T-helper 1 cell treated with Interleukin-12 subunit alpha and Interleukin-12 subunit beta and Interleukin-4 antibody, amounts not matched to agents 30 μg/mL and 1 μg/mL, for 36 hours (primary cell): Measurements from ENCODE around the gene FKBP2.
A peak's percentile ranks its signal among the peaks of the same experiment; 100 is the strongest.

Experiments used
- H3K27ac Mint-ChIP-seq: one replicate; pipeline ENCODE4 v1.8.0; 2021; ENCODE audit warnings: mild to moderate bottlenecking, mixed read lengths
- H3K27me3 Mint-ChIP-seq: one replicate; pipeline ENCODE4 v1.8.0; 2021; ENCODE audit warnings: low read depth, mixed read lengths
- H3K36me3 Mint-ChIP-seq: one replicate; pipeline ENCODE4 v1.8.0; 2021; ENCODE audit warnings: low read depth, mixed read lengths
- H3K4me1 Mint-ChIP-seq: one replicate; pipeline ENCODE4 v1.8.0; 2021; ENCODE audit warnings: low read depth, mixed read lengths
- H3K4me3 Mint-ChIP-seq: one replicate; pipeline ENCODE4 v1.8.0; 2021; ENCODE audit warnings: mild to moderate bottlenecking, moderate library complexity, mixed read lengths
- H3K9me3 Mint-ChIP-seq: one replicate; pipeline ENCODE4 v1.8.0; 2021; ENCODE audit warnings: mixed read lengths

The FKBP2 gene

DNA sequence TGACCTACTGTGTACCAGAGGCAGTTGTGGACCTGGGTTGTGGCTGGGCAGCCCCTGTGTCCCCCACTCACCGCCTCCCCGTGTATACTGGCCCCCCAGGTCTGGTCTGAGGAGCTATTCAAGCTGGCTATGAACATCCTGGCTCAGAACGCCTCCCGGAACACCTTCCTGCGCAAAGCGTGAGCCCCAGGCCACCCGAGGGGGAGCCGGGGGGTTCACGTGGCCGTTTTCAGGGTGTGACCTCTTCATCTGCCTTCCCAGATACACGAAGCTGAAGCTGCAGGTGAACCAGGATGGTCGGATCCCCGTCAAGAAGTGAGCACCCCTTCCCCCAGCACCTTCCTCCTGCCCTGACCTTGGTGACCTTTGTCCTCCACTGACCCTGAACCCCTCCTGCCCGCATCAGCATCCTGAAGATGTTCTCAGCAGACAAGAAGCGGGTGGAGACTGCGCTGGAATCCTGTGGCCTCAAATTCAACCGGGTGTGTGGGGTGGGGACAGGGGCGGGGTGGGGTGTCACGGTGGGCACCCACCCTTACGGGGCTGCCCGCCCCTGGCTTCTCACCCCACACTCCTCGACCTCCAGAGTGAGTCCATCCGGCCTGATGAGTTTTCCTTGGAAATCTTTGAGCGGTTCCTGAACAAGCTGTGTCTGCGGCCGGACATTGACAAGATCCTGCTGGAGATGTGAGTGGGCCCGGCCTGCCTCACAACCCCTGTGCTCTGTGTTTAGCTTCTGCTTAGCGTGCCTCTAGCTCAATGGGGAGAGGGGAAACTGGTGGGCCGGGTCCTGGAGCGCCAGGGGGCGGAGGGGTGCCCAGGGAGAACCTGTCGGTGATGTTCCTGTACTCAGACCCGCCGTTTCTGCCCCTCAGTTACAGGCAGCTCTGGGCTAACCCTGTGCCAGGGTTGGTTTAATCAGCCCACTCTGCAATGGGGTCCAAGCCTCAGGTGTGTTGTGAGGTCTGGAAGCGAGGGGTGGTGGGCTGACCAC is 14.5 kb downstream of the FKBP2 start:
- no peak overlapping the region for H3K27ac Mint-ChIP-seq
- H3K4me1 Mint-ChIP-seq: peaks cover 14% of the 10 kb centered on the region
- no peak overlapping the region for H3K4me3 Mint-ChIP-seq
- no peaks in the 10 kb centered on the region for H3K27me3 Mint-ChIP-seq
- H3K9me3 Mint-ChIP-seq: no peaks in the 10 kb centered on the region
- H3K36me3 Mint-ChIP-seq: peaks cover 14% of the 10 kb centered on the region

DNA sequence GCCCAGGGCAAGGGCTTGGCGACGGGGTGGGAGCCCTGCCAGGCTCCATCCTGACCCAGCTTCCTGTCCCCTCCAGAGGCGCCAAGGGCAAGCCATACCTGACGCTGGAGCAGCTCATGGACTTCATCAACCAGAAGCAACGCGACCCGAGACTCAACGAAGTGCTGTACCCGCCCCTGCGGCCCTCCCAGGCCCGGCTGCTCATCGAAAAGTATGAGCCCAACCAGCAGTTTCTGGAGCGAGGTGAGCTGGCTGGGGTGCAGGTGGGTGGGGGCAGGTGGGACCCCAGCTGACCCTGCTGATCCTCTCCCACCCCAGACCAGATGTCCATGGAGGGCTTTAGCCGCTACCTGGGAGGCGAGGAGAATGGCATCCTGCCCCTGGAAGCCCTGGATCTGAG is 15.4 kb downstream of the FKBP2 start:
- Mint-ChIP-seq H3K36me3 (peaks cover 16% of the 10 kb centered on the region), H3K27me3 (no peaks in the 10 kb centered on the region), H3K9me3 (no peaks in the 10 kb centered on the region), H3K4me1 (peaks cover 14% of the 10 kb centered on the region), H3K27ac (no peak overlapping the region), H3K4me3 (no peak overlapping the region)

DNA sequence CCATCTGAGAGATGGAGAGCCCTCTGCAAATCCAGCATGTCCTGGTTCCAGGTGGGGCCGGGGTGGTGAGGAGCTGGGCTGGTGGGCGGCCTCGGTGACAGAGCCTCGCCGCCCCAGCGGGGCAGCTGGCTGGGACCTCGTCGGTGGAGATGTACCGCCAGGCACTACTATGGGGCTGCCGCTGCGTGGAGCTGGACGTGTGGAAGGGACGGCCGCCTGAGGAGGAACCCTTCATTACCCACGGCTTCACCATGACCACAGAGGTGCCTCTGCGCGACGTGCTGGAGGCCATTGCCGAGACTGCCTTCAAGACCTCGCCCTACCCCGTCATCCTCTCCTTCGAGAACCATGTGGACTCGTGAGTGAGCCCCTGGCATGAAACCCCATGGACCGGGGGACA is 17.5 kb downstream of the FKBP2 start:
- Mint-ChIP-seq H3K27ac (no peak overlapping the region), H3K4me3 (no peak overlapping the region), H3K36me3 (peaks cover 21% of the 10 kb centered on the region), H3K4me1 (peaks cover 9% of the 10 kb centered on the region), H3K27me3 (no peaks in the 10 kb centered on the region), H3K9me3 (no peaks in the 10 kb centered on the region)

DNA sequence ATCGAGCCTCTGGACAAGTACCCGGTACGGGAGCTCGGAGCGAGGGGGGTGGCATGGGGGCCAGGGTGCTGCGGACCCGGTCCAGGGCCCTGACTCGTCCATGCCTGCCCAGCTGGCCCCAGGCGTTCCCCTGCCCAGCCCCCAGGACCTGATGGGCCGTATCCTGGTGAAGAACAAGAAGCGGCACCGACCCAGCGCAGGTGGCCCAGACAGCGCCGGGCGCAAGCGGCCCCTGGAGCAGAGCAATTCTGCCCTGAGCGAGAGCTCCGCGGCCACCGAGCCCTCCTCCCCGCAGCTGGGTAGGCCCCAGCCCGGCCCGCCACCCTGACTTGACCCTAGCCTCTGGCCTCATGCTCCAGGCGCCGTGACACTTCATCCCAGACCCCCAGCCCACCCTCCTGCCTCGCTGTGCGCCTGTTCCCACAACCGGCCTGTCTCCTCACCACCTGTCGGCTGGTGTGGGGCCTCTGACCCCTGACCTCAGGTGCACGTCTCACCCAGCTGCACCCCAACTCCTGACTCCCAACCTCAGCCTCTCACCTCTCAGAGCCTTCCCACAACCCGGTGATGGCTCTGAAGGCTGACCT is 18.1 kb downstream of the FKBP2 start:
- Mint-ChIP-seq H3K27me3 (no peaks in the 10 kb centered on the region), H3K36me3 (peaks cover 21% of the 10 kb centered on the region), H3K9me3 (no peaks in the 10 kb centered on the region), H3K4me1 (peaks cover 6% of the 10 kb centered on the region), H3K4me3 (no peak overlapping the region), H3K27ac (no peak overlapping the region)

- Mint-ChIP-seq H3K9me3 (no peaks in the 10 kb centered on the region), H3K36me3 (peaks cover 21% of the 10 kb centered on the region), H3K4me3 (no peak overlapping the region), H3K27me3 (no peaks in the 10 kb centered on the region), H3K4me1 (peaks cover 6% of the 10 kb centered on the region), H3K27ac (peak overlapping the region; percentile 28)
Observed at GRCh38 chr11:64259533-64260067, 18.7 kb downstream of the FKBP2 start.

DNA sequence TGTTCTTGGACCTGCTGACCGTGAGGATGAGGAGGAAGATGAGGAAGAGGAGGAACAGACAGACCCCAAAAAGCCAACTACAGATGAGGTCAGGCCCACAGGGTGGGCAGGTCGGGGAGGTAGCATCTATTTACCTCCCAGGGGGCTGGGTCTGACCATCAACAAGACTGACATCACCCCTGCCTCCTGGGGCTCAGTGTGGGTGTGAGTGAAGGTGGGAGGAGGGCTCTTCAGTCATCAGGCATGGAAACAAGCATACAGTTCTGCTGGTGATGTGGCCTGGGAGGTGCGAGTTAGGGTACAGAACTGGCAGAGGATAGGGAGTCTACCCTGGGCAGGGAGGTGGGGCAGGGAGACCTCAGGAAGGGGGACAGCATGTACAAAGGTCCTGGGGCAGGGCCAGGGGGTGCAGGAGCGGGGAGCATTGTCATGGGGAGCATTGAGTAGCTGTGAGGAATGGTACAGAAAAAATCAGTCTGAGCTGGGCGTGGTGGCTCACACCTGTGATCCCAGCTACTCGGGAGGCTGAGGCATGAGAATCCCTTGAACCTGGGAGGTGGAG is 19.3 kb downstream of the FKBP2 start:
- H3K27ac Mint-ChIP-seq: peak overlapping the region; percentile 28
- peaks cover 20% of the 10 kb centered on the region for H3K36me3 Mint-ChIP-seq
- H3K4me1 Mint-ChIP-seq: peaks cover 6% of the 10 kb centered on the region
- no peak overlapping the region for H3K4me3 Mint-ChIP-seq
- H3K9me3 Mint-ChIP-seq: no peaks in the 10 kb centered on the region
- H3K27me3 Mint-ChIP-seq: no peaks in the 10 kb centered on the region

- no peak overlapping the region for H3K4me3 Mint-ChIP-seq
- peaks cover 6% of the 10 kb centered on the region for H3K4me1 Mint-ChIP-seq
- H3K9me3 Mint-ChIP-seq: no peaks in the 10 kb centered on the region
- no peak overlapping the region for H3K27ac Mint-ChIP-seq
- no peaks in the 10 kb centered on the region for H3K27me3 Mint-ChIP-seq
- peaks cover 21% of the 10 kb centered on the region for H3K36me3 Mint-ChIP-seq
Observed at GRCh38 chr11:64261556-64262080, 20.7 kb downstream of the FKBP2 start.

- Mint-ChIP-seq H3K36me3 (peaks cover 21% of the 10 kb centered on the region), H3K27me3 (no peaks in the 10 kb centered on the region), H3K4me3 (no peak overlapping the region), H3K27ac (no peak overlapping the region), H3K9me3 (no peaks in the 10 kb centered on the region), H3K4me1 (peaks cover 6% of the 10 kb centered on the region)
Observed at GRCh38 chr11:64262271-64263002, 21.5 kb downstream of the FKBP2 start.

- Mint-ChIP-seq H3K36me3 (peaks cover 18% of the 10 kb centered on the region), H3K9me3 (no peaks in the 10 kb centered on the region), H3K27me3 (no peaks in the 10 kb centered on the region), H3K4me3 (no peak overlapping the region), H3K27ac (no peak overlapping the region), H3K4me1 (peaks cover 9% of the 10 kb centered on the region)
Observed at GRCh38 chr11:64263021-64263946, 22.4 kb downstream of the FKBP2 start.

DNA sequence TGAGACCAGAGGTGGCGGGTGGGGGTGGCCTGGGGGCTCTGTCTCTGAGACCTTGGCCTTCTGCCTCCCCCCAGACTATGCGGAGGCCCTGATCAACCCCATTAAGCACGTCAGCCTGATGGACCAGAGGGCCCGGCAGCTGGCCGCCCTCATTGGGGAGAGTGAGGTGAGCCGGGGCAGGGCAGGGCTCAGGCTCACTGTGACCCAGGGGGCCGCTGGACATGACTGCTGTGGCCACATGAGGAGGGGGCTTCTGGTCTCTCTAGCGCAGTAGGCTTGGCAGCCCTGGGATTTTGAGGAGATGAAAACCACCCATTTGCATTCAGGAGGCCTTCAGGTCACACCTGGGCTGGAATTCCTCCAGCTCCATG is 23.0 kb downstream of the FKBP2 start:
- no peak overlapping the region for H3K27ac Mint-ChIP-seq
- H3K4me1 Mint-ChIP-seq: peaks cover 14% of the 10 kb centered on the region
- H3K36me3 Mint-ChIP-seq: peaks cover 21% of the 10 kb centered on the region
- H3K27me3 Mint-ChIP-seq: no peaks in the 10 kb centered on the region
- no peak overlapping the region for H3K4me3 Mint-ChIP-seq
- H3K9me3 Mint-ChIP-seq: no peaks in the 10 kb centered on the region

GRCh38 chr11:64264371-64264852 is 23.5 kb downstream of the FKBP2 start:
- no peak overlapping the region for H3K27ac Mint-ChIP-seq
- H3K4me1 Mint-ChIP-seq: peaks cover 14% of the 10 kb centered on the region
- no peak overlapping the region for H3K4me3 Mint-ChIP-seq
- peaks cover 21% of the 10 kb centered on the region for H3K36me3 Mint-ChIP-seq
- H3K9me3 Mint-ChIP-seq: no peaks in the 10 kb centered on the region
- no peaks in the 10 kb centered on the region for H3K27me3 Mint-ChIP-seq

- no peak overlapping the region for H3K4me3 Mint-ChIP-seq
- peaks cover 14% of the 10 kb centered on the region for H3K36me3 Mint-ChIP-seq
- H3K9me3 Mint-ChIP-seq: no peaks in the 10 kb centered on the region
- H3K27me3 Mint-ChIP-seq: no peaks in the 10 kb centered on the region
- H3K4me1 Mint-ChIP-seq: peaks cover 14% of the 10 kb centered on the region
- H3K27ac Mint-ChIP-seq: no peak overlapping the region
Observed at GRCh38 chr11:64265176-64266160, 24.6 kb downstream of the FKBP2 start.
